NT2/D1 (cell line): ENCODE results near the gene PRKAG2.

Source experiments
- SUZ12 ChIP-seq: IDR thresholded peaks from 2 replicates; pipeline ENCODE4 v1.6.1; 2011; ENCODE audit not compliant: insufficient read length, insufficient read depth; ENCODE audit errors: extremely low read depth
- YY1 ChIP-seq: IDR thresholded peaks from 2 replicates; pipeline ENCODE4 v1.6.1; 2011; ENCODE audit not compliant: insufficient read length, insufficient read depth

DNA sequence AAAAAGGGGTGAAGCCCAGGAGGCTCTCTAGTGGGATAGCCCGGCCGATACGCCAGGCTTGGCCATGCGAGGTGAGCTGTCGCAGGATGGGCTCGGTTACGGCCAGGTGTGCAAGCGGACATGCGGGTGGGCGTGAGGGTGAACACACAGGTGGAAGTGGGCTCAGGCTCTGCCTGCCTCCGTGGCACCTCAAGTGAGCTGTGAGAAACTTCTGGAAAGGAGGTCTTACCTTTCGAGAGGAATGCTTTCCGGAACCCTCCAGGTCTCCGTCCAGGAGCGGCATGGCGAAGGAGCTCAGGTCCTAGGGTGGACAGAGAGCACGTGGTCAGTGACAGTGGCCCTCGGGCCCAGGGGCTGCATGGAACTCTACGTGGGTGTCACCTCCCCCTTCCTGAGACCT, 90.7 kb downstream of the PRKAG2 start:
- TF ChIP-seq YY1 = no peak
- no peak for TF ChIP-seq SUZ12
